ENCODE results near the gene CFAP47.

Gene CFAP47

DNA sequence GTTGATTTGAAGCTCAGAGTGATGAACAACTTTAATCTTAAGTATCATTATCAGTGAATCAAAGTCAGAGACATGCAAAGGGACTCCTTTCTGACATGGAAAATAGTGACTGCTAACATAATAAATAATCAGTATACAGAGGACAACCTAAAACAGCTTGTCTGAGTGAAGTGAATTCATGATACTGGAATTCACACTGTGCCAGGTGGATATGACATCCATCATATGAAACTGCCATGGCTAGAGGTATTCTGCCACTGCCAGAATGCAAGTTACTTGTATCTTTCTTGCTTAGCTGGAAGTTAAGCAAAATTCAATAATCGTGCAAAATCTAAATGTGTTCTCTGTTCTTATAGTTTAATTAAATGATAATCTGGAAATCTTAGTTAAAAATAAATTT is 429.0 kb downstream of the CFAP47 start:
- no peak for ATAC-seq
- TF ChIP-seq, protein P1, sequence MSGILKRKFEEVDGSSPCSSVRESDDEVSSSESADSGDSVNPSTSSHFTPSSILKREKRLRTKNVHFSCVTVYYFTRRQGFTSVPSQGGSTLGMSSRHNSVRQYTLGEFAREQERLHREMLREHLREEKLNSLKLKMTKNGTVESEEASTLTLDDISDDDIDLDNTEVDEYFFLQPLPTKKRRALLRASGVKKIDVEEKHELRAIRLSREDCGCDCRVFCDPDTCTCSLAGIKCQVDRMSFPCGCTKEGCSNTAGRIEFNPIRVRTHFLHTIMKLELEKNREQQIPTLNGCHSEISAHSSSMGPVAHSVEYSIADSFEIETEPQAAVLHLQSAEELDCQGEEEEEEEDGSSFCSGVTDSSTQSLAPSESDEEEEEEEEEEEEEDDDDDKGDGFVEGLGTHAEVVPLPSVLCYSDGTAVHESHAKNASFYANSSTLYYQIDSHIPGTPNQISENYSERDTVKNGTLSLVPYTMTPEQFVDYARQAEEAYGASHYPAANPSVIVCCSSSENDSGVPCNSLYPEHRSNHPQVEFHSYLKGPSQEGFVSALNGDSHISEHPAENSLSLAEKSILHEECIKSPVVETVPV (CRISPR knock-in tag; IDR thresholded peaks at IDR 0.05), result no peak
- no peak for TF ChIP-seq ESRRG (CRISPR knock-in tag; IDR thresholded peaks at IDR 0.05)
- no peak for TF ChIP-seq ZFP30 (CRISPR knock-in tag; IDR thresholded peaks at IDR 0.05)
- no peak for TF ChIP-seq ZNF565 (CRISPR knock-in tag; conservative IDR thresholded peaks at IDR 0.05; ENCODE audit: low read depth)
- TF ChIP-seq, protein P2, sequence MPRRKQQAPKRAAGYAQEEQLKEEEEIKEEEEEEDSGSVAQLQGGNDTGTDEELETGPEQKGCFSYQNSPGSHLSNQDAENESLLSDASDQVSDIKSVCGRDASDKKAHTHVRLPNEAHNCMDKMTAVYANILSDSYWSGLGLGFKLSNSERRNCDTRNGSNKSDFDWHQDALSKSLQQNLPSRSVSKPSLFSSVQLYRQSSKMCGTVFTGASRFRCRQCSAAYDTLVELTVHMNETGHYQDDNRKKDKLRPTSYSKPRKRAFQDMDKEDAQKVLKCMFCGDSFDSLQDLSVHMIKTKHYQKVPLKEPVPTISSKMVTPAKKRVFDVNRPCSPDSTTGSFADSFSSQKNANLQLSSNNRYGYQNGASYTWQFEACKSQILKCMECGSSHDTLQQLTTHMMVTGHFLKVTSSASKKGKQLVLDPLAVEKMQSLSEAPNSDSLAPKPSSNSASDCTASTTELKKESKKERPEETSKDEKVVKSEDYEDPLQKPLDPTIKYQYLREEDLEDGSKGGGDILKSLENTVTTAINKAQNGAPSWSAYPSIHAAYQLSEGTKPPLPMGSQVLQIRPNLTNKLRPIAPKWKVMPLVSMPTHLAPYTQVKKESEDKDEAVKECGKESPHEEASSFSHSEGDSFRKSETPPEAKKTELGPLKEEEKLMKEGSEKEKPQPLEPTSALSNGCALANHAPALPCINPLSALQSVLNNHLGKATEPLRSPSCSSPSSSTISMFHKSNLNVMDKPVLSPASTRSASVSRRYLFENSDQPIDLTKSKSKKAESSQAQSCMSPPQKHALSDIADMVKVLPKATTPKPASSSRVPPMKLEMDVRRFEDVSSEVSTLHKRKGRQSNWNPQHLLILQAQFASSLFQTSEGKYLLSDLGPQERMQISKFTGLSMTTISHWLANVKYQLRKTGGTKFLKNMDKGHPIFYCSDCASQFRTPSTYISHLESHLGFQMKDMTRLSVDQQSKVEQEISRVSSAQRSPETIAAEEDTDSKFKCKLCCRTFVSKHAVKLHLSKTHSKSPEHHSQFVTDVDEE (CRISPR knock-in tag; IDR thresholded peaks at IDR 0.05), result no peak
- no peak for TF ChIP-seq ZFP3 (CRISPR knock-in tag; IDR thresholded peaks at IDR 0.05)
- TF ChIP-seq PPARA (CRISPR knock-in tag; IDR thresholded peaks at IDR 0.05; ENCODE audit: borderline replicate concordance), result no peak
- no peak for TF ChIP-seq OSR1 (CRISPR knock-in tag; IDR thresholded peaks at IDR 0.05)
- TF ChIP-seq SNAI2 (CRISPR knock-in tag; IDR thresholded peaks at IDR 0.05), result no peak
- no peak for TF ChIP-seq ZC3H10 (CRISPR knock-in tag; IDR thresholded peaks at IDR 0.05)
- TF ChIP-seq RARB (CRISPR knock-in tag; IDR thresholded peaks at IDR 0.05), result no peak
- TF ChIP-seq BACH2 (CRISPR knock-in tag; IDR thresholded peaks at IDR 0.05; ENCODE audit: borderline replicate concordance), result no peak
- no peak for TF ChIP-seq ARNTL (CRISPR knock-in tag; IDR thresholded peaks at IDR 0.05; ENCODE audit: borderline replicate concordance, low read depth)
- TF ChIP-seq GLIS3 (CRISPR knock-in tag; IDR thresholded peaks at IDR 0.05), result no peak
- TF ChIP-seq, protein P3, sequence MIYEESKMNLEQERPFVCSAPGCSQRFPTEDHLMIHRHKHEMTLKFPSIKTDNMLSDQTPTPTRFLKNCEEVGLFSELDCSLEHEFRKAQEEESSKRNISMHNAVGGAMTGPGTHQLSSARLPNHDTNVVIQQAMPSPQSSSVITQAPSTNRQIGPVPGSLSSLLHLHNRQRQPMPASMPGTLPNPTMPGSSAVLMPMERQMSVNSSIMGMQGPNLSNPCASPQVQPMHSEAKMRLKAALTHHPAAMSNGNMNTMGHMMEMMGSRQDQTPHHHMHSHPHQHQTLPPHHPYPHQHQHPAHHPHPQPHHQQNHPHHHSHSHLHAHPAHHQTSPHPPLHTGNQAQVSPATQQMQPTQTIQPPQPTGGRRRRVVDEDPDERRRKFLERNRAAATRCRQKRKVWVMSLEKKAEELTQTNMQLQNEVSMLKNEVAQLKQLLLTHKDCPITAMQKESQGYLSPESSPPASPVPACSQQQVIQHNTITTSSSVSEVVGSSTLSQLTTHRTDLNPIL (CRISPR knock-in tag; IDR thresholded peaks at IDR 0.05; ENCODE audit: low read depth), result no peak
- no peak for TF ChIP-seq ZNF70 (CRISPR knock-in tag; IDR thresholded peaks at IDR 0.05)
- TF ChIP-seq, protein P4, sequence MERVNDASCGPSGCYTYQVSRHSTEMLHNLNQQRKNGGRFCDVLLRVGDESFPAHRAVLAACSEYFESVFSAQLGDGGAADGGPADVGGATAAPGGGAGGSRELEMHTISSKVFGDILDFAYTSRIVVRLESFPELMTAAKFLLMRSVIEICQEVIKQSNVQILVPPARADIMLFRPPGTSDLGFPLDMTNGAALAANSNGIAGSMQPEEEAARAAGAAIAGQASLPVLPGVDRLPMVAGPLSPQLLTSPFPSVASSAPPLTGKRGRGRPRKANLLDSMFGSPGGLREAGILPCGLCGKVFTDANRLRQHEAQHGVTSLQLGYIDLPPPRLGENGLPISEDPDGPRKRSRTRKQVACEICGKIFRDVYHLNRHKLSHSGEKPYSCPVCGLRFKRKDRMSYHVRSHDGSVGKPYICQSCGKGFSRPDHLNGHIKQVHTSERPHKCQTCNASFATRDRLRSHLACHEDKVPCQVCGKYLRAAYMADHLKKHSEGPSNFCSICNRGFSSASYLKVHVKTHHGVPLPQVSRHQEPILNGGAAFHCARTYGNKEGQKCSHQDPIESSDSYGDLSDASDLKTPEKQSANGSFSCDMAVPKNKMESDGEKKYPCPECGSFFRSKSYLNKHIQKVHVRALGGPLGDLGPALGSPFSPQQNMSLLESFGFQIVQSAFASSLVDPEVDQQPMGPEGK (CRISPR knock-in tag; IDR thresholded peaks at IDR 0.05; ENCODE audit: borderline replicate concordance), result no peak
- no peak for TF ChIP-seq TOX (CRISPR knock-in tag; IDR thresholded peaks at IDR 0.05; ENCODE audit: borderline replicate concordance)
- no peak for TF ChIP-seq ZNF8 (CRISPR knock-in tag; IDR thresholded peaks at IDR 0.05)
- TF ChIP-seq, protein P5, sequence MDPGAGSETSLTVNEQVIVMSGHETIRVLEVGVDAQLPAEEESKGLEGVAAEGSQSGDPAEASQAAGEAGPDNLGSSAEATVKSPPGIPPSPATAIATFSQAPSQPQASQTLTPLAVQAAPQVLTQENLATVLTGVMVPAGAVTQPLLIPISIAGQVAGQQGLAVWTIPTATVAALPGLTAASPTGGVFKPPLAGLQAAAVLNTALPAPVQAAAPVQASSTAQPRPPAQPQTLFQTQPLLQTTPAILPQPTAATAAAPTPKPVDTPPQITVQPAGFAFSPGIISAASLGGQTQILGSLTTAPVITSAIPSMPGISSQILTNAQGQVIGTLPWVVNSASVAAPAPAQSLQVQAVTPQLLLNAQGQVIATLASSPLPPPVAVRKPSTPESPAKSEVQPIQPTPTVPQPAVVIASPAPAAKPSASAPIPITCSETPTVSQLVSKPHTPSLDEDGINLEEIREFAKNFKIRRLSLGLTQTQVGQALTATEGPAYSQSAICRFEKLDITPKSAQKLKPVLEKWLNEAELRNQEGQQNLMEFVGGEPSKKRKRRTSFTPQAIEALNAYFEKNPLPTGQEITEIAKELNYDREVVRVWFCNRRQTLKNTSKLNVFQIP (CRISPR knock-in tag; IDR thresholded peaks at IDR 0.05; ENCODE audit: borderline replicate concordance, low read depth), result no peak

DNA sequence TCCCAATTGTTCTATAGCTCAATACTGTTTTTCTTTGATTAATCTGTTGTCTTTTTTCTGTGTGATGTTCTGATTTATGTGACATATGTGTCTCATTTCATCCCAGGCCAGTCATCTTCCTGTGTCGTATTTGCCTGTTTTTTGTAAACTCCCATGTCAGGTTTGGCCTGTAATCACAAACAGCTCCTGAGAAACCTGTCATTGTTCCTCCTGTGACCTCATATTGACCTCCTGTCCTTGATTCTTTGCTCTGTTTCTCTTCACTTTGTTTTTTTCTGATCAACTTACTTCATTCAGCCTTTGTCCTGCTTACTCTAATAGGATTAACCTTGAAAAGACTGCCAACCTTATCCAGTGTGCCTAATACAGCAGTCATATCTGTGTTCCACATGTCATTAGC is 438.3 kb downstream of the CFAP47 start:
- TF ChIP-seq PPARA (CRISPR knock-in tag; IDR thresholded peaks at IDR 0.05; ENCODE audit: borderline replicate concordance), result no peak
- TF ChIP-seq ISL1 (CRISPR knock-in tag; IDR thresholded peaks at IDR 0.05), result peak; percentile 49; the same call in 1 of the 2 replicates
- TF ChIP-seq, protein P2 (CRISPR knock-in tag; IDR thresholded peaks at IDR 0.05), result peak; percentile 87
- TF ChIP-seq TCF4 (CRISPR knock-in tag; IDR thresholded peaks at IDR 0.05; ENCODE audit: borderline replicate concordance), result peak; percentile 76; the same call in 1 of the 2 replicates
- ATAC-seq, result no peak; the same call in 2 of the 3 replicates

Measured in SK-N-SH treated with all-trans-retinoic acid at 6 μM for 48 hours (cell line).